PFSK-1 (cell line): Measurements from ENCODE around the gene FCN2.

Source experiments
- POLR2AphosphoS5 ChIP-seq: IDR thresholded peaks from 2 replicates; pipeline ENCODE4 v1.6.1; 2012; ENCODE audit warnings: low read depth, mild to moderate bottlenecking, control low read depth, low read length, moderate library complexity
- TAF1 ChIP-seq: IDR thresholded peaks from 2 replicates; pipeline ENCODE4 v1.6.1; 2012; ENCODE audit warnings: low read length, control low read depth, borderline replicate concordance; ENCODE audit not compliant: insufficient read depth

GRCh38 chr9:134833294-134833880 is 47.2 kb upstream of the FCN2 start:
- no peak for TF ChIP-seq POLR2AphosphoS5
- TF ChIP-seq TAF1: no peak
